ENCODE data around the gene POLR2J.
"Not testable (repeated sequence)": the region's sequence is repeated elsewhere in the genome, so short reads cannot be mapped to it uniquely, and the experiment has no call there.

The POLR2J gene

GRCh38 chr7:102478314-102479208 is at the start of gene POLR2J:
Gene POLR2J, minus strand, starts transcription at chr7:102478922. Its CDS starts 62 bp downstream, at chr7:102478860.
- TF ChIP-seq CTCF (IDR thresholded peaks at IDR 0.05) = not testable (repeated sequence)

- TF ChIP-seq CTCF (IDR thresholded peaks at IDR 0.05) = not testable (repeated sequence)
These were observed 38.9 kb upstream of the POLR2J start, which contains the start of gene RASA4B for GRCh38 chr7:102517550-102518147. Gene RASA4B, minus strand, starts transcription at chr7:102517777. Its CDS starts 67 bp downstream, at chr7:102517710.

GRCh38 chr7:102479982-102480637 is 1.4 kb upstream of the POLR2J start:
- peak; percentile 64 for TF ChIP-seq CTCF (IDR thresholded peaks at IDR 0.05)

GRCh38 chr7:102473271-102473991 is 5.3 kb downstream of the POLR2J start:
- no peak for TF ChIP-seq CTCF (IDR thresholded peaks at IDR 0.05)

GRCh38 chr7:102472126-102473041 is 6.3 kb downstream of the POLR2J start:
- no peak for TF ChIP-seq CTCF (IDR thresholded peaks at IDR 0.05)

- TF ChIP-seq CTCF (IDR thresholded peaks at IDR 0.05) = no peak
These were observed 7.0 kb downstream of the POLR2J start for GRCh38 chr7:102471791-102472125.

Measured in LNCAP (cell line).